ENCODE data around the gene SMARCE1.

The SMARCE1 gene

GRCh38 chr17:40647624-40648383, at the start of gene SMARCE1:
Gene SMARCE1, minus strand, starts transcription at chr17:40647818. Its CDS starts 2,016 bp downstream, at chr17:40645802.
- peak; percentile 52 to 56 for DNase-seq (ENCODE audit: low read depth in 2 of 2)

- DNase-seq (ENCODE audit: low read depth in 2 of 2) = no peak
Measured at GRCh38 chr17:40697297-40697696, 49.7 kb upstream of the SMARCE1 start.

DNA sequence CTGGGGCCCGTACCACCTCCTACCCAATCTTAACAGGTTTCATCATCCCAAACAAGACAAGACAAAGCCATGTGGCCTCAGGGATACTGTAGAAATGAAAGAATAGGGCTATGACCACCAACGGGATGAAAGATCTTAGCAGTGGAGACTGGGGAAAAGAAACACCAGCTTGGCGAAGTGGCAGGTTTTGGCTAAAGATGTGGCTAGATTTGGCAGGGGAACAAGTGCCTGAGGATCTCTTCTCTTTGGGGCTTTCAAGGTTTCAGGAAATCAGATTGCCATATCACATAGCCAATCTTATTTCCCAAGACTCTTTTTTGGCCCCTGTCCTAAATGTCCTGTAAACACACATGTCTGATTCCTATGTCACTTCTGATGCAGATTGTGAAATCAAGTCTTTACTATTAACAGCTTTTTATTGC, 49.0 kb upstream of the SMARCE1 start:
- DNase-seq (ENCODE audit: low read depth in 2 of 2) = no peak

DNA sequence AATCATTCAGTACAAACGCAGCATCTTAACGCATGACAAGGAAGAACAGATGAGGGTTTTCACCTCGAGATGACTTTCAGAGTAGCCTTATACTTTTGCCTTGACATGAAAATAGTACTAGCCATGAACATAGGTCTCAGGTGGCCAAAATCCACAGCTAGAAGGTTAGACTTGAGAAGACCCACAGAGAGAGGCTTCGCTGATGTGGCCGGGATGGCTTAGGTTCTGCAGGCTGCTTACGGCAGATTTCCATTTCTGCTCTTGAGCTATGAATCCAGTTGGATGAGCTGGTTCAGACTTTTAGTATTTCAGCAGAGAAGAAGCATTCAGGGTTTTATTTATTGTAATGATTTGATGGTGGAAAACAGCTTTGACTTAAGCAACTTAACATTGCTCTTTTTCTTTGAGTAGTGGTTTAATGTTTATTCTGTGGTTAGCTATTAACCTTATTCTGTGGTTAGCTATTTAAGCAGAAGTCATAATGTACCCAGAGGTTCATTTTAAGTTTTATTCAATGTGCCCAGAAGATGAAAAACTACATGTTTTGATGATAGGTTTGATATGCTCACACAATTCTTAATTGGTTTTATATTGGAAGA, 48.4 kb upstream of the SMARCE1 start:
- no peak for DNase-seq (ENCODE audit: low read depth in 2 of 2)

- no peak for DNase-seq (ENCODE audit: low read depth in 2 of 2)
Measured at GRCh38 chr17:40694584-40694983, 47.0 kb upstream of the SMARCE1 start.

DNA sequence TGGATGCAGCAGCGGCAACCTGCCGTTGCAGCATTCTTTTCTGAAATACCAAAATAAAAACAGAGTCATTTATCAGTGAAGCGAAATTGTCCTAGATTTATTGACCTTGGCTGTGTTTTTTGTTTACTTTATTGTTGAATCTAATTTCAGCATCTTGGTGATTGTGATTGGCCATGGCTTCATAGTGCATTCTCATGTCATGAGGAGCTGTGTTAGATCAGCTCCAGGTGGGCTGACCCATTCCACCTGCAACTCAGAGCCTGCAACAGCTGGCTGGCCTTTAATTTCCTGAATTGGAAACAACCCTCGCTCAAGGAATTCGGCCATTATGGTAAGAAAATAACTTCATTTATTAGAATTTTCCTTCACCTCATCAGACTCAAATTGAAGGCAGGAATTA, 39.5 kb upstream of the SMARCE1 start:
- DNase-seq (ENCODE audit: low read depth in 2 of 2) = no peak

- DNase-seq (ENCODE audit: low read depth in 2 of 2) = no peak
Measured at GRCh38 chr17:40686192-40686591, 38.6 kb upstream of the SMARCE1 start.

GRCh38 chr17:40680998-40681397, 33.4 kb upstream of the SMARCE1 start:
- DNase-seq (ENCODE audit: low read depth in 2 of 2) = no peak

GRCh38 chr17:40679523-40679907, 31.9 kb upstream of the SMARCE1 start:
- no peak for DNase-seq (ENCODE audit: low read depth in 2 of 2)

DNA sequence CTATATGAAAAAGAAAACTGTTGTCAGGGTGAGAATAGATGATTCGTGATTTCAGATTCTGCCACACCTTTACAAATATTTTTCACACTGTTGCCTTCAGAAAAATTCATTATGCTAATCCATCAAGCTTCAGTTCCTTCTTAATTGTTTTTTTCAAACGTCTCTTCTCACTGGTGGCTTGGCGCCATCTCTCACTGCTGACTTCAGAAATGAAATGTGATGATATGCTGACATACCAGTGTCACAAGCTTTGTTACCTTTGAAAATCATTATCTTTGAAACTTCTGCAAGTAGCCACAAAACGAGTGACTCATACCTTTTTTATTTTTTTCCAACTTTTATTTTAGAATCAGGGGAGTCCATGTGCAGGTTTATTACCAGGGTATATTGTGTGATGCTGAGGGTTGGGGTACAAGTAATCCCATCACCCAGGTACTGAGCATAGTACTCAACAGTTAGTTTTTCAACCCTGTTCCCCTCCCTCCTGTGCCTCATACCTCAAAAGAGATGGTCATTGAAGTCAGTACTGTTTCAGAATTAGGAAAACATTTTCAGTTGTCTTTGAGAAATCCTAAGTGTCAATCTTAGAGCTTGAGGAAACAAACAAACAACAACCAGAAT, 31.4 kb upstream of the SMARCE1 start:
- no peak for DNase-seq (ENCODE audit: low read depth in 2 of 2)

DNA sequence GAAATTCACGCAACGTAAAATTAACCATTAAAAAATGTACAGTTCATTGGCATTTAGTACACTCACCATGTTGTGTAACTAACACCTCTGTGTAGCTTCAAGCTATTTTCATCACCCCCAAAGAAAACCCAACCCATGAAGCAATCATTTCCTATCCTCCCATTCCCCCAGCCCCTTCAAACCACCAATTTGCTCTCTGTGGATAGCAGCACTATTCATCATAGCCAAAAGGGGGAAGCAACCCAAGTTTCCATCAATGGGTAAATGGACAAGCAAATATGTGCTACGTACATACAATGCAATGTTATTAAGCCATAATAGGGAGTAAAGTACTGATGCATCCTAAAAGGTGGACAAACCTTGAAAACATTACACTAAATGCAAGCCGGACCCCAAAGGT, 28.3 kb upstream of the SMARCE1 start:
- no peak for DNase-seq (ENCODE audit: low read depth in 2 of 2)

DNA sequence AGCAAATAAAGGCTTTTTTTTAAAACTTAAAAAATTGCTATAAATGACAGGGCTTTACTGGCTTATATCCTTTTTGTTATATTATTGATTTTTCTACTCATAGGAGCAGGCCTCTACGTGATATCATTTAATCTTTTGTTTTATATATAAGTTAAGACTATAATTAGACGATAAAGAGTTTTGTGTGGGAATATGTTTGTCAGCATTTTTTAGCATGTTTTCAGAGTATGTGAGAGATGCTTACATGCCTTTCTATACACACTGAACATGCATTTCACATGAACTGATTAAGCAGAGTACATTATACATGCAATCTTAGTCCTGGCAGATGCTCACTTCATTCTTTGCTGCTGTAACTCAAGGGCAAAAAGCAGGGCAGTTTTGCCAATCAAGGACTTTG, 25.0 kb upstream of the SMARCE1 start:
- DNase-seq (ENCODE audit: low read depth in 2 of 2) = no peak

GRCh38 chr17:40671282-40671681, 23.7 kb upstream of the SMARCE1 start:
- no peak for DNase-seq (ENCODE audit: low read depth in 2 of 2)

DNA sequence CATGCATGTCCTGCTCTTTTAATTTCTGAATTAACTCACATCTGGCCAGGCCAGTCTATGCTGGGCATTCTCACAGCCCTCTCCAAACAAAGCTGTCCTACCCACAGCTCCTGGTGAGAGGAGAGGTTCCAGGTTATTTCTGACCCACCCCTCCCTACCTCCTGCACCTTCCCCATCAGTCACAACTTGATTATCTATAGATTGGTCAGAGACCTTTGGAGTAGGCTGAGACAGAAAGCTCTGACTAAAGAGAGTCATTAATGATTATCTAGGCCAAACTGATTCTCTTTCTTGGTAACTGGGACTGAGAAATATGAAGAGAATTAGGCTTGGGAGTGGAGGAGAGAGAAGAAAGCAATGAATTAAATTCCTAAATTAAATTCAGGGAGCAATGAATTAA, 18.7 kb upstream of the SMARCE1 start:
- no peak for DNase-seq (ENCODE audit: low read depth in 2 of 2)

DNA sequence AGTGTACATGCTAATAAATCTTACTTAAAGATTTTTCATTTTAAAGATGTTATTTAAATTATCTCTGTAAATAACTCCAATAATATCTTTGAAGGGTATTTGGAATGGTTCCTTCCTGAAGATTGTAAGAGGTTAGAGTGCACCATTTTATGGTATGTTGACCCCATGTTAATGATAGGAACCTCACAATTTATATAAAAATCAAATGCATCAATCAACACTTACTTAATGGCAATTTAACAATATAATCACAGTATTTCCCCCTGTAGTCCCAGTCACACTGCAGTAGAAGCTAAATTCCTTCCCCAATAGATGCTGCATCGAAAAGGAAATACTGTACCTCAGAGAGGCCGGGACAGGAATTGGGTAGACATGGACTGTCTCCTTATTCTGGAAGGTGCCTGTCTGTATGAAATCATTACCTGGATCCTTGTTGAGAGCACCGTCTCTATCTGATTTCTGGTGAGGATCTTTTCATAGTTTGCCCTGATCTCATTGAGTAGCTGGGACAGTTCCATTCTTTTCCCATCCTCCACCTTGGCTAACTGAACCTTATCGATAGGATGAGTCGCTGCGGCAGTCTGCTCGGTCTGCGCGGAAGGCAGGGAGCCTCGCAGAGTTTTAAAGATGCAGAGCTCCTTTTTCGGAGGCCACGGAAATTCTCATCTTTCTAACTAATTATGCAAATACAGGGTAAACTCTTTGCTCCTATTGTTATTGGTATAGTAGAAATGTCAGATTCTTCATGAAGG, 17.1 kb upstream of the SMARCE1 start, which contains the start of gene KRT222:
KRT222 (minus strand) TSS at position 596 of the 752 bp plus-strand sequence; CDS start at position 518, 78 bp downstream.
- no peak for DNase-seq (ENCODE audit: low read depth in 2 of 2)

- no peak for DNase-seq (ENCODE audit: low read depth in 2 of 2)
Measured at GRCh38 chr17:40663252-40663651, 15.6 kb upstream of the SMARCE1 start.

- DNase-seq (ENCODE audit: low read depth in 2 of 2) = no peak
Measured at GRCh38 chr17:40659911-40660310, 12.3 kb upstream of the SMARCE1 start.

- no peak for DNase-seq (ENCODE audit: low read depth in 2 of 2)
Measured at GRCh38 chr17:40658396-40658795, 10.8 kb upstream of the SMARCE1 start.

DNA sequence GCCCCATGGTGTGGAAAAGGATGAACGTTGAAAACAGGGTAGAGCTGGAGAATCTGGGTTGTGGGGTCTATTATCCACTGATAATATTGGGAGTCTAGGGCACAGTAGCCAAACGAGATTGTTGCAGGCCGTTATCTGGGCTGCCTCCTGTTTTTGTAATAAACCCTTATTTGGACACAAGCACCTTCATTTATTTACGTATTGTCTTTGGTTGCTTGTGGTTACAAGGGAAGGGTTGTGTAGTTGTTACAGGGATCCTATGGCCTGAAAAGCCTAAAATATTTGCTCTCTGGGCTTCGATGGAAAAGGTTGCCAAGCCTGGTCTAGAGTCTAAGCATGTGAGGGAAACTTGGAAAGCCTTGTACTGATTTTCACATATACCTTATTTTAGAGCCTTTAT, 4.3 kb upstream of the SMARCE1 start:
- DNase-seq (ENCODE audit: low read depth in 2 of 2) = no peak

DNA sequence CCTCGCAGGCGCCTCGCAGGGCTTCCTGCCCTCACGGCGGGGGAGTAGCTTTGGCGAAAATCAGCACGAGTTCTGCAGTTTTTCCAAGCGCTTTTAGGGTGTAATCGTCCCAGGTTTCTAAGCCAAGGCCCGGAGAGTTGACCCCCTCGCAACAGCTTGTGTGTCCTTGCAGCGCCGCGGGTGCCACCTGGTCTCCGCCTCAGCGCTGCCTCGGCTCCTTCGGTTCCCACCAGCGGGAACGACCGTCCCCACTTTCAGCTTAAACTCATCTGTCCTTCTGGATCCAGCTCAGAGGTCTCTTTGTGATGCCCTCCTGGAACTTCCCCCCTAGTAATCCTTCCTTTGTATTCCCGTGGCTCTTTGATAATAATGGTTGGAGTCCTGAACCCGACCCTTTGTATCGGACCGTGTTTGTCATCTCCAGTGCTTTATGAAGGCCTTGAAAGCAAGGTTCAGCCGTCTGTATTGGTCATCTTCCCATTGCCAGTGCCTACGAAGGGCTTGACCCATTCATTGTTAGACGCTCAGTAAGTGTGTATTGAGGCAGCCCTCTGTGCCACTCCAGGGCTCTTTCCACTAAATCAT, 858 bp upstream of the SMARCE1 start:
- peak in 1 of 2 donors; percentile 5 for DNase-seq (ENCODE audit: low read depth in 2 of 2)

GRCh38 chr17:40646791-40647623, 611 bp downstream of the SMARCE1 start:
- peak in 1 of 2 donors; percentile 18 for DNase-seq (ENCODE audit: low read depth in 2 of 2)
